GM19043 (cell line): ENCODE data around the gene MRPL22.
A peak's percentile ranks its signal among the peaks of the same experiment; 100 is the strongest.
"Not testable (repeated sequence)": the region's sequence is repeated elsewhere in the genome, so short reads cannot be mapped to it uniquely, and the experiment has no call there.

ENCODE experiments used
- ATAC-seq: cut with Tn5 transposase; IDR thresholded peaks from one replicate; pipeline ENCODE4 v1.9.1; 2021; ENCODE audit warnings: low read depth; ENCODE audit not compliant: unreplicated experiment

MRPL22 gene

DNA sequence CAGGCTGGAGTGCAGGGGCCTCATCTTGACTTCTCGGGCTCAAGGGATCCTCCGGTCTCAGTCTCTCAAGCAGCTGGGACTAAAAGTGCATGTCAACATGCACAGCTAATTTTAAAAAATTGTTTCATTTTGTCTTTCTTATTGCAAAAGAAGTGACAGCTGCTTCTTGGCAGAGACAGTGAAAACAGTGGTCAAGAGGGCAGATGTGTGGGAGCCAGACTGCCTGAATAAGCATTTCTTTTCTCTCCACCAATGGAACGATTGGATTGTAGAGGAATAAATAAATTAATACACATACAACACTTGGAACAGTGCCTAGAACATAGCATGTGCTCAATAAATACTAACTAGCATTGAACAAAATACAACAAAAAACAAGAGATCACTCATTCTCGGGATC, 45.3 kb downstream of the MRPL22 start:
- ATAC-seq, result no peak

DNA sequence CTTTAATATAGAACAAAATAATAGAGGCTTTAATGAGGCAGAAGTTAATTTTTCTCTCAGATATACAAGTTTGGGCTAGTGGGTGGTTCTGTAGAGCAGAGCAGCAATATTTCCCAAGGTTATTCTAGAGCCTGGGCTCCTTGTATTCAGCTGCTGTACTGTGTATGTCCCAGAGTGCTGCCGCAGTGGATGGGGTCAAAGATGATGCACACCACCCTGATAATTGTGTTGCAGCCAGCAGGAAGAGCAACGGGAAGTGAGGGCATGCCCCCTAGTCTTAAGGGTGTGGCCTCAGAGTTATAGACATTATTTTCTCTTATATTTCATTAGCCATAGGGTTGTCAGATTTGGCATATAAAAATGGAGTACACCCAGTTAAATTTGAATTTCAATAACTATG, 48.8 kb downstream of the MRPL22 start:
- no peak for ATAC-seq

DNA sequence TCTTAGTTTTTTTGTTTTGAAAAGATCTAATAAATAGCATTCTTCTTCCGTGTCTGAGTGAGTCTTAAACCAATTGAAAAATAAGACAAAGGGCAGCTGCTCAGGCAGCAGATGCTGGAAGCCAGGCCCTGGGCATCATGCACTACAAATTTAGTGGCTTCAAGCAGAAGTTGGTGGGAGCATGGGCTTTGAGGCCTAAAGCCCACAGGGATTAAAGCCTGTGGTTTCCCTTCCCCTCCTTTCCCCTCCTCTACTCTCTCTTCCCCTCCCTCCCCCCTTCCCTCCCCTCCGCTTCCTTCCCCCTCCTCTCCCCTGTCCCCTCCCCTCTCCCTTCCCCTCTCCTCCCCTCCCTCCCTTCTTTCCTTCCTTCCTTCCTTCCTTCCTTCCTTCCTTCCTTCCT, 52.6 kb downstream of the MRPL22 start:
- ATAC-seq, result no peak

DNA sequence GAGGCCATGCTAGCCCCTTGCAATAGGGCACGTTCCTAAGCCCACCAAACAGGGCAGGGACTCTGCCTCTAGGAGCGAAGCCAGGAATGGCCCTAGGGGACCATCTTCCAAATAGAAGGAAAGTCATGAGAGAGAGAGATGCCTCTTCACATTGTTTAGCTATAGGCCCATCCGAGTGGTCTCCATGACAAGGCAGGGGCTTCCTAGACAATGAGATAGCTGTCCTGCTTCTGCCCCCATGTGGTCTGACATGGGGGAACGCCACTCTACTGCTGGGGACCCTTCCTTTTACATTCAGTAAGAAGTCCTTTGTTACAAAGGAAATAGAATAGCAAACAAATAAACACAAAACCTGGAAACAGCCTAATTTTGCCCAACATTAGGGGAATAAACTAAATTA, 54.8 kb downstream of the MRPL22 start:
- no peak for ATAC-seq

DNA sequence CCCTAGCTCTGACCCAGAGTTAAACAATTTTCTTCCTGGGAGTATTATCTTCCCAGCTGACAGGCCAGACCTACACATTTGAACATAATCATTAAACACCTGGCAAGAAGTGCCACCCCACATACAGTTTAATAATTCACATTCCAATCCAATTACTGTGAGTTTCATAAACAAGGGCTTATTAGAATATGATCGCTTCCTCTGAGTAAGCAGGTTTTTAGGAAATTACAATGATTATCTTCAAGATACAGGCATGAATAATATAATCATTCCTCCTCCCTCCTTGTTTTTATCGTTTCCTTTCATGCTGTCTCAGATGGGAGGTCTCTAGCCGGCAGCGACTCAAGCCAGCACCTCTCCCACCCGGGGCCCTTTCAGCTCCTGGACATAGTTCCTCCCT, 56.9 kb downstream of the MRPL22 start:
- no peak for ATAC-seq

DNA sequence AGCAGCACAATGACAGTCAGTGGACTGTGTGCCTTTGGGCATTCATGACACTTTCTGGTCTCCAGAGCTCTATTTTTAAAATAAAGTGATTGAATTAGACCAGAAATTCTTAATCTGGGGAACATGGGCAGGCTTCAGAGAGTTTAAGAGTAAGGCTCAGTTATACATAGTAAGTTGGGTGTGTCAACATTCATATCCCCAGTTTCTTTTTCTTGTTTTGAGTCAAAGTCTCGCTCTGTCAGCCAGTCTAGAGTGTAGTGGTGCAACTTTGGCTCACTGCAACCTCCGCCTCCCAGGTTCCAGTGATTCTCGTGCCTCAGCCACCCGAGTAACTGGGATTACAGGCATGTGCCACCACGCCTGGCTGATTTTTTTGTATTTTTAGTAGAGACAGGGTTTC, 59.0 kb downstream of the MRPL22 start:
- ATAC-seq, result no peak

DNA sequence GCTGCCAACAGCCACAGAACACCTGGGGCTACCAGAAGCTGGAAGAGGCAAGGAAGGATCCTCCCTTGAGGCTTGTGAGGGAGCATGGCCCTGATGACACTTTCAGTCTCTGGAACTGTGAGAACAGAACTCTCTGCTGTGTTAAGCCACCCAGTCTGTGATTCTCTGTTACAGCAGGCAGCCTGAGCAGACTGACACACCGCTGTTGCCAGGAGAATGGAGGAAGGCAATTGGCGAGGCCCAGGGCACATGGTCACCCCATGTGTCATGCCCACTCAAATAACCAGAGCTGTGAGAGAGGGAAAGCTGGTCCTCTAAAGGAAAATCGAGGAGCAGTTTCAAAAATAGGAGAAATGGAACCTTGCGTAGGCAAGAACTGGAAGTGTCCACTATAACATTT, 60.6 kb downstream of the MRPL22 start:
- ATAC-seq, result no peak

DNA sequence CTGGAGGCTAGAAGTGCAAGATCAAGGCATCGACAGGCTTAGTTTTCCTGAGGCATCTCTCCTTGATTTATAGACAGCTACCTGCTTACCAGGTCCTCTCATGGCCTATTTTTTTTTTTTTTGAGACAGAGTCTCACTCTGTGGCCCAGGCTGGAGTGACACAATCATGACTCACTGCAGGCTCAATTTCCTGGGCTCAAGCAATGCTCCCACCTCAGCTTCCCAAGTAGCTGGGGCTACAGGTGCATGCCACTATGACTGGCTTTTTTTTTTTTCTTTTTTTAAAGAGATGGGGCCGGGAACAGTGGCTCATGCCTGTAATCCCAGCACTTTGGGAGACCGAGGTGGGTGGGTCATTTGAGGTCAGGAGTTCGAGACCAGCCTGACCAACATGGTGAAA, 61.8 kb downstream of the MRPL22 start:
- ATAC-seq, result not testable (repeated sequence)

DNA sequence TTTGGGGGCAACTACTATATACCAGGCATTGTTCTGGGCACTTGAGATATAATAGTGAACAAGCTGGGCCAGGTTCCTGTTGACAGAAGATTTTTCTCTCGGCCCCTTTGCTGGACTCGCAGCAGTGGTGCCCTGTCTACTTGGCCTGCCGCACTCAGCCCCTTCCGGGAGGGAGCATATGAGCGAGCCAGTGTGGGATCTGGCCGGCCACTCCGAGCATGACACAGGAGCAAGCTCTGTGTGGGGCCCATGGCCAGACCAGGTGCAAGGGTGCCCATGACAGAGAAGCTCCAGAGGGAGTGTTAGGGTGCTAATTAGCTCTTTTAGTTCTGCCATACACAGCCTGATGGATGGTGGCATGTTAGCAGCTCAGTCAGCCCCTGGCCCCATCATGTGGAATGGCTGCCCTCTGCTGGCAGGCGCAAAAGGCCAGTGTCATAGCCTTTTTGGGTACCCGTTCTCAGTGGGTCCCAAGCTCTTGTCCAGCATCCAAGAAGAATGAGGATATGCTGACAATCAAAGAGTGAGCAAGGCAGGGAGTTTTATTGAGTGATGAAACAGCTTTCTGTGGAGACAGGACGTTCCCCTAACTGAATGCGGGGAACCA, 63.4 kb downstream of the MRPL22 start:
- ATAC-seq, result no peak

DNA sequence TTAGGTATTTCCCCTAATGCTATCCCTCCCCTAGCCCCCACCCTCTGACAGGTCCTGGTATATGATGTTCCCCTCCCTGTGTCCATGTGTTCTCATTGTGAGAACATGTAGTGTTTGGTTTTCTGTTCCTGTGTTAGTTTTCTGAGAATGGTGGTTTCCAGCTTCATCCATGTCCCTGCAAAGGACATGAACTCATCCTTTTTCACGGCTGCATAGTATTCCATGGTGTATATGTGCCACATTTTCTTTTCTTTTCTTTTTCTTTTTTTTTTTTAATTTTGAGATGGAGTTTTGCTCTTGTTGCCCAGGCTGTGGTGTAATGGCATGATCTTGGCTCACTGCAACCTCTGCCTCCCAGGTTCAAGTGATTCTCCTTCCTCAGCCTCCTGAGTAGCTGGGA, 65.4 kb downstream of the MRPL22 start:
- ATAC-seq, result not testable (repeated sequence)

DNA sequence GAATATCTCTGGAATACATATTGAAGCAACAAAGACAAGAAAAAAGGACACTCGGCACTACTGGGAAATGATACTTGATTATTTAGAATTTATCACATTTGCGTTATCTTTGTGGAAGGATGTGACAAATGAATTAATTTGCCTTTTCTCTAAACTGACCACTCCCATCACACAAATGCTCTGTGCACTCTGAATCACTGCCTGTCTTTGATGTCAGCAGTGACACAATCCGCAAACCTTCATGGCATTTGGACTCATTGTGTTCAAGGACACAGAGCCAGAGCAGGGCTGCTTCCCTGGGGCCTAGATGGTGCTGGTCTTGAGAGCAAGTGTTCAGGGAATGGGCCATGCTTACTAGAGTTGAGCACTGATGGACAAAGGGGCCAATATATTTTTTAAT, 67.8 kb downstream of the MRPL22 start:
- no peak for ATAC-seq

DNA sequence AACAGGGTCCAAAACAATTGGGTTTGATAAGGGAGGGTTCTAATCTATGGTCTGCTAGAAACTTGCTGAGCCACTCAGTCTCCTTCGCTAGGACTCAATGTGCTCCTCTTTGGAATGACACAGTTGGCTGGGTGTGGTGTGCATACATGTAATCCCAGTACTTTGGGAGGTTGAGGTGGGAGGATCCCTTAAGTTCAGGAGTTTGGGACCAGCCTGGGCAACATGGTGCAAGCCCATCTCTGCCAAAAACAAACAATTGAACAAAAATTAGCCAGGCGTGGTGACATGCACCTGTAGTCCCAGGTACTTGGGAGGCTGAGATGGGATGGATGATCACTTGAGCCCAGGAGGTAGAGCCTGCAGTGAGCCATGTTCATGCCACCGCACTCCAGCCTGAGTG, 70.0 kb downstream of the MRPL22 start:
- ATAC-seq, result no peak

DNA sequence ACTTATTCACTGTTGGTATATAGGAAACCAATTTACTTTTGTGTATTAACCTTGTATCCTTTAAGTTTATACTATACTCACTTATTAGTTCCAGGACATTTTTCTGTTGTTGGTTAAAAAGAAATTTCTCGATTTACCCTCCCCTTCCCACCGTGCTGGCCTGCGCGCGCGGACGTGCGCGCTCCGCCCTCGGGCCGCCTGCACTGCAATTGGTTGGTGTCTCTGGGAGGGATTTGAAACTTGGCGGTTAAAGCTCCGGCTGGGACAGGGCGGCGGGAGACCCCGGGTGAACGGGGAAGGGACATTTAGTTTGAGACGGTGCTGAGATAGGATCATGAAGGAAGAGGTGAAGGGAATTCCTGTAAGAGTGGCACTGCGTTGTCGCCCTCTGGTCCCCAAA, 72.7 kb downstream of the MRPL22 start, which contains the start of gene KIF4B:
TSS of gene KIF4B (plus strand) at position 230 of the 400 bp plus-strand sequence. CDS start at position 335, 105 bp downstream.
- no peak for ATAC-seq

DNA sequence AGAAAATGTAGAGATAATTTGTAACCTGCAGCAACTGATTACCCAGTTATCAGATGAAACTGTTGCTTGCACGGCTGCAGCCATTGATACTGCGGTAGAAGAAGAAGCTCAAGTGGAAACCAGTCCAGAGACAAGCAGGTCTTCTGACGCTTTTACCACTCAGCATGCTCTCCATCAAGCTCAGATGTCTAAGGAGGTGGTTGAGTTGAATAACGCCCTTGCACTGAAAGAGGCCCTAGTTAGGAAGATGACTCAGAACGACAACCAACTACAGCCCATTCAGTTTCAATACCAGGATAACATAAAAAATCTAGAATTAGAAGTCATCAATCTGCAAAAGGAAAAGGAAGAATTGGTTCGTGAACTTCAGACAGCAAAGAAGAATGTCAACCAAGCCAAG, 74.4 kb downstream of the MRPL22 start:
- no peak for ATAC-seq

DNA sequence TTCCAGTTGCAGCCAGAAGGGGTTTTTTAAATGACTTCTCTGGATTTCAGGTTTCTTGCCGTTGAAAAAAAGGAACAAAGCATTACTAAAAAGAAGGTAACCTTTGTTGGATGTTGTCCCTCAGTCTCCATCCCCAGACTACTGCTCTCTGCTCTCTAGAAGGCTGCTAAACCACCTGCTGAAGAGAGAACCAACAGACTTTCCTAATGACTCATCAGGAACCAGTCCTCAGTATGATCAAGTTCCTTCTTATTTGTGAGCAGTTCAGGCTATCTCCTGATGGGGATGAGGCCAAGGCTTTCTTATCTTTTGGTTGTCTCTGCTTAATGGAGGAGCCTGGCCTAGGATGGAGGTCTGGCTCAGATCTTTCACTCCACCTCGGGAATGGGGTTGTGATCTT, 76.7 kb downstream of the MRPL22 start:
- ATAC-seq, result peak; percentile 93
